Measurements from ENCODE around the gene ADAM12.

DNA sequence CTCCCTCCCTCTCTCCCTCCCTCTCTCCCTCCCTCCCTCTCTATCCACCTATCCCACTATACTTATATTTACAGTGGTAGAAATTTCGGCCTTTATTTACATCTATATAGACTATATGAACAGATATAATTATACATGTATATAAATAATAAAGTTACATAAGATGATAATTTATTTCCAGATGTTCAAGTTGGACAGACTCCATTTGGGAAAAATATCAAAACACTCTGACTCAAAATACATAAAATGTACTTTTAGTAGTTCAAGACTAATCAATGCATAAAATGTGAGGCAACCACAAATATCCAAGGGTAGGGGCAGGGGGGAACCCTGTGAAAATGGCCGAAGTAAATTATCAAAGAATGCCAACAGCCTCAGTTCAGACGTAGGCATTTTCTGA lies 288.9 kb downstream of the ADAM12 start:
- TF ChIP-seq CTCF (IDR thresholded peaks at IDR 0.05 in 8 of 11, conservative IDR thresholded peaks at IDR 0.05 in 3 of 11) (no peak), POLR2A (IDR thresholded peaks at IDR 0.05) (no peak)

Measured in spleen (tissue), 7 donors.